Immature natural killer cell (primary cell): ENCODE measurements around the gene NTN4. TPM values are rescaled to one million over a fixed set of nuclear protein-coding genes. Genes with fewer than 3 reads are reported as not detected.

ENCODE experiments used
- DNase-seq, 3 donors: peaks; one replicate each; pipeline ENCODE4 v3.0.0; 2022; ENCODE audit warnings: mixed read lengths in 1 of 3
- H3K27ac Mint-ChIP-seq, 6 donors: one replicate each; pipeline ENCODE4 v1.8.0; 2020; ENCODE audit warnings: mixed read lengths in 6 of 6, mild to moderate bottlenecking in 5 of 6, inconsistent platforms in 4 of 6, moderate library complexity in 3 of 6
- H3K27me3 Mint-ChIP-seq, 3 donors: one replicate each; pipeline ENCODE4 v1.8.0; 2020 to 2021; ENCODE audit warnings: low read depth in 3 of 3, mild to moderate bottlenecking in 3 of 3, mixed read lengths in 3 of 3, moderate library complexity in 3 of 3, inconsistent platforms in 1 of 3
- H3K36me3 Mint-ChIP-seq, 3 donors: one replicate each; pipeline ENCODE4 v1.8.0; 2020; ENCODE audit warnings: mixed read lengths in 3 of 3, inconsistent platforms in 2 of 3, mild to moderate bottlenecking in 2 of 3
- H3K4me1 Mint-ChIP-seq, 2 donors: one replicate each; pipeline ENCODE4 v1.8.0; 2020; ENCODE audit warnings: inconsistent platforms in 2 of 2, mild to moderate bottlenecking in 2 of 2, mixed read lengths in 2 of 2, moderate library complexity in 1 of 2
- H3K4me3 Mint-ChIP-seq, 5 donors: one replicate each; pipeline ENCODE4 v1.8.0; 2020; ENCODE audit warnings: mild to moderate bottlenecking in 5 of 5, mixed read lengths in 5 of 5, inconsistent platforms in 3 of 5, moderate library complexity in 3 of 5
- H3K9me3 Mint-ChIP-seq, 6 donors: one replicate each; pipeline ENCODE4 v1.8.0; 2020; ENCODE audit warnings: mild to moderate bottlenecking in 6 of 6, mixed read lengths in 6 of 6, inconsistent platforms in 4 of 6, moderate library complexity in 3 of 6
- polyA plus RNA-seq, 3 donors: library from polyadenylated mRNA; unstranded; fragments of 300-500 nt; fragmentation: Illumina TruSeq; gene quantifications; one replicate each; pipeline ENCODE4 v1.2.3, GENCODE V29; 2021

Gene NTN4
- polyA plus RNA-seq, 3 donors from 2014 or later: not detected

DNA sequence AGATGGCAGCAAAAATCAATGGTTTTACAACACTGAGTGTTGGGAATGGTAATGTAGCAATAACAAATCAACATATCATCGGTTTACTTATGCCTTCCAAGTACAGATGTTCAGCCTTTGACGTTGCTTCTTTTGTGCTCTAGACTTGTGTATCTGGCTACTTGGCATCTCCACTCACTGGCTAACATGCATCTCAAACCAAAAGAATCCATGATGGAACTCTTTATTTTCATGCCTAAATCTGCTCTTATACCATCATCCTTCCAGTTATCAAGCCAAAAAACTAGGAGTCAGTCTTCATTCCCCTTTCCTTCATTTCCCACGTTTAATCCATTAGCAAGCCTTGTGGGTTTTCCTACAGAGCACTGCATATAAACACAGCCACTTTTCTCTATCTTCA is 150.0 kb downstream of the NTN4 start:
- H3K36me3 Mint-ChIP-seq: no peaks in the 10 kb centered on the region

GRCh38 chr12:95637471-95638155 is 153.0 kb downstream of the NTN4 start:
- Mint-ChIP-seq H3K9me3 (peaks cover 0 to 2% (median 0%) of the 10 kb centered on the region in 6 donors), H3K36me3 (no peaks in the 10 kb centered on the region), H3K4me1 (peaks cover 0 to 5% of the 10 kb centered on the region in 2 donors), H3K27ac (no peak overlapping the region), H3K27me3 (peaks cover 0 to 3% (median 0%) of the 10 kb centered on the region in 3 donors), H3K4me3 (no peak overlapping the region)
- DNase-seq: no peak

More for the DNA sequence above, 150.0 kb downstream of the NTN4 start:
- no peaks in the 10 kb centered on the region for H3K9me3 Mint-ChIP-seq
- H3K27me3 Mint-ChIP-seq: peaks cover 0 to 3% (median 0%) of the 10 kb centered on the region in 3 donors
- peaks cover 0 to 10% of the 10 kb centered on the region in 2 donors for H3K4me1 Mint-ChIP-seq
- no peak overlapping the region for H3K27ac Mint-ChIP-seq
- H3K4me3 Mint-ChIP-seq: no peak overlapping the region
- DNase-seq: no peak

DNA sequence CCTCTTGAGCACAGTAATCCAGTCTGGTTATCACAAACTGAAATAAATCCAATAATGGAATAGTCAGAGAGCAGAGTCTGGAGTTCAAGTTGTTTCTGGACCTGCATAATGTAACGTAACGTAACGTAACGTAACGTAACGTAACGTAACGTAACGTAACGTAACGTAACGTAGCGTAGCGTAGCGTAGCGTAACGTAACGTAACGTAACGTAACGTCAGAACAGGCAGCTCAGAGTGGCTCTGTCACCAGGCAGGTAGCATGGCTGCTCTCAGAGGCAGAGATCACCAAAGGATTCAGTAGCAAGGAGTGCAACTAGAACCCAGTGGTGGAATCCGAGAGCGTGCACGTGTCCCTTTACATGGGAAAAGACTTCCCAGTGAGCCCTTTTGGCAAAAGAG is 153.6 kb downstream of the NTN4 start:
- DNase-seq: no peak
- H3K36me3 Mint-ChIP-seq: no peaks in the 10 kb centered on the region
- H3K4me1 Mint-ChIP-seq: no peaks in the 10 kb centered on the region
- no peak overlapping the region for H3K27ac Mint-ChIP-seq
- H3K9me3 Mint-ChIP-seq: peaks cover 0 to 2% (median 0%) of the 10 kb centered on the region in 6 donors
- H3K4me3 Mint-ChIP-seq: no peak overlapping the region
- peaks cover 0 to 3% (median 0%) of the 10 kb centered on the region in 3 donors for H3K27me3 Mint-ChIP-seq

GRCh38 chr12:95634622-95635621 is 155.6 kb downstream of the NTN4 start:
- no peak overlapping the region for H3K27ac Mint-ChIP-seq
- no peaks in the 10 kb centered on the region for H3K4me1 Mint-ChIP-seq
- H3K4me3 Mint-ChIP-seq: no peak overlapping the region
- H3K9me3 Mint-ChIP-seq: peaks cover 0 to 2% (median 0%) of the 10 kb centered on the region in 6 donors
- DNase-seq: no peak
- peaks cover 0 to 3% (median 0%) of the 10 kb centered on the region in 3 donors for H3K27me3 Mint-ChIP-seq
- no peaks in the 10 kb centered on the region for H3K36me3 Mint-ChIP-seq

DNA sequence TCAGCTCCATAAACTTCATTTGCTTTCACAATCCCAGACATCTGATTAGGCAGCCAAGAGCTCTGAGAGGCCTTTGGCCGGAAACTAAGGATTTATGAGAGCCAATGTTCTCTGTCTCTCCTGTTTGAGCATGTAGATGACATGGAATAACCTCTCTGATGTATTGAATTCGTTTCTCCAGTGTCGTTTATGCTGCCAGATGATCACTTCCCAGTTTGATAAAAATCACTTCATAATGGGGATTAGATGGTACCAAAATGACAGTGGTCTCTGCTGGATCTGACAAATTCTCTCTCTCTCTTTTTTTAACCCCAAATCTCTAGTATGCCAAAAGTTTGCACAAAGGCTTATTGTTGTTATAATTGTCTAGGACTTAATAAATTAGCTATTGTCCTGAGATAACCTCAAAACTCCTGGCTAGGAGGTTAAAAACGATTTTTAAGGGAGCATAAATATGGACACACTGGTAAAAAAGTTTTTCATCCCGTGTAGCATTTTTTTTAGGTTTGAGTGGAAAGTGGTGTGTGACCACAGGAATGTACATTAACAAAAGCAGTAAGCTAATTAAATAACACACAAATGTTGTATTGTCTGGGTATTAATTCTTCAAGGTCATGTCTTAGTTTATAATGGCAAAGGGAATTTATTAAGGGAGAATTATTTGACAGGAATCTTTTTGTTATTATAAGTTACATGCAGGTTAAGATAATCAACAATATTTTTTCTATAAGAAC is 156.7 kb downstream of the NTN4 start:
- H3K4me3 Mint-ChIP-seq: no peak overlapping the region
- no peaks in the 10 kb centered on the region for H3K27me3 Mint-ChIP-seq
- no peaks in the 10 kb centered on the region for H3K4me1 Mint-ChIP-seq
- peaks cover 0 to 2% (median 0%) of the 10 kb centered on the region in 6 donors for H3K9me3 Mint-ChIP-seq
- no peaks in the 10 kb centered on the region for H3K36me3 Mint-ChIP-seq
- no peak overlapping the region for H3K27ac Mint-ChIP-seq
- DNase-seq: no peak

DNA sequence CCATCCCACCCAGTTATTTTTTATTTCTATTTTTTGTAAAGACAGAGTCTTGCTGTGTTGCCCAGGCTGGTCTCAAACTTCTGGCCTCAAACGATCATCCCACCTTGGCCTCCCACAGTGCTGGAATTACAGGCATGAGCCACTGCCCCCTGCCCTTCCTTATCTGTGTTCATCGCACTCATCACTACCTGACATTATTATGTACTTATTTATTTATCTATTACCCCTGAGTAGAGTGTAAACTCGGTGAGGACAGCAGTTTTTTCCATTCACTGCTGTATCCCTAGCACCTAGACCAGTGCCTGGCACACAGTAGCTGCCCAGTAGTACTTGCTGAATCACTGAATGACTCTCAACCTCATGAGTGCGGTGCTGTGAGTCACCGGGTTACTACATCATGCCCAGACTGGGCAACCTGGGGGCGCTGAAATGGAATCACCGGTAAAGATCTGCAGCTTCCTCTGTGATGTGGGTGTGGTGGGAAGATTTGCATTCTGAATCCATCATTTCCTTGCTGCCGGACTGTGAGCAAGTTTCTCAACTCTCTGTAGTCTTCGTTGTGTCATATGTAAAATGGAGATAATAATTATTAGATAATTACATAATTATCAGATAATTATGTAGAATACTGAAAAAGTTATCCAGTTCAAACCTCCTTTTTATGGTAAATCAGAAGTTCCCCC is 157.4 kb downstream of the NTN4 start:
- H3K4me1 Mint-ChIP-seq: no peaks in the 10 kb centered on the region
- no peak overlapping the region for H3K4me3 Mint-ChIP-seq
- no peaks in the 10 kb centered on the region for H3K36me3 Mint-ChIP-seq
- peaks cover 0 to 2% (median 0%) of the 10 kb centered on the region in 6 donors for H3K9me3 Mint-ChIP-seq
- no peaks in the 10 kb centered on the region for H3K27me3 Mint-ChIP-seq
- no peak for DNase-seq
- no peak overlapping the region for H3K27ac Mint-ChIP-seq

DNA sequence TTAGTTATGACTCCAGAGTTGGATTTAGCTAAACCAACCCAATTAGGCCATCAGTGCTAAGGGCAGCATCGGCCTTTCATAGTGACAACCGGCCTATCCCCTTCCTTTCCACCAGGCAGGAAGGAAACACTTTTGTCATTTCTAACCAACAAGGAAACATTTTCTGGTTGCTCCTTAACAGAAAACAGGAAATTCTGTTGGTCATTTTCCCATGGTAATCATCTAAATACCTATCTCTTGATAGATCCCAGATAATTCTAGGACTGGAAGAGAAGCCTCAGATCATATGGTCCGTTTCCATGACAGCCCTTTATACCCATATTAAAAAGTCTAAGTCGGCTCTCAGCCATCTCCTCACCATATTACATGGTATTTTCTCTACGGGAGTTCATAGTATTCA is 160.1 kb downstream of the NTN4 start:
- DNase-seq: no peak
- Mint-ChIP-seq H3K27me3 (peaks cover 0 to 1% (median 0%) of the 10 kb centered on the region in 3 donors), H3K36me3 (no peaks in the 10 kb centered on the region), H3K4me1 (no peaks in the 10 kb centered on the region), H3K4me3 (no peak overlapping the region), H3K27ac (no peak overlapping the region), H3K9me3 (peaks cover 0 to 2% (median 0%) of the 10 kb centered on the region in 6 donors)

DNA sequence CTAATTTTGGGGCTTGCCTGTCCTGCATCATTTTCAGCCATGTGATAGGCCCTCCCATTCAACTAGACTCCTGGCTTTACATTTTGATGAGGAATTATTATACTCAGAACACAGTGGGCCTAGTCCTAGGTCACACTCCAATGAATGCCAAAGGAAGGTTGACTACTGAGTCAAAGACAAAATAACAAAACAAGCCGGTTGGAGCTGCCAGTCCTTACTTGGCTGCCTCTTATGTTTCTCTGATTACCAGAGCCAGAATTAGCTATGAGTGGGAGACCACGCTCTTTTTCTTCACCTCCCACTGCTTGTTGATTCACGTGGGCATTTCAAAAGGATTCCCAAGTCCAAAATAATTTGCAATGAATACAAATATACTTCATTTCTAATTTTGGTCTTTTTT is 161.2 kb downstream of the NTN4 start:
- Mint-ChIP-seq H3K27ac (no peak overlapping the region), H3K4me1 (no peaks in the 10 kb centered on the region), H3K4me3 (no peak overlapping the region), H3K36me3 (no peaks in the 10 kb centered on the region), H3K9me3 (peaks cover 0 to 2% (median 0%) of the 10 kb centered on the region in 6 donors), H3K27me3 (peaks cover 0 to 2% (median 1%) of the 10 kb centered on the region in 3 donors)
- no peak for DNase-seq

DNA sequence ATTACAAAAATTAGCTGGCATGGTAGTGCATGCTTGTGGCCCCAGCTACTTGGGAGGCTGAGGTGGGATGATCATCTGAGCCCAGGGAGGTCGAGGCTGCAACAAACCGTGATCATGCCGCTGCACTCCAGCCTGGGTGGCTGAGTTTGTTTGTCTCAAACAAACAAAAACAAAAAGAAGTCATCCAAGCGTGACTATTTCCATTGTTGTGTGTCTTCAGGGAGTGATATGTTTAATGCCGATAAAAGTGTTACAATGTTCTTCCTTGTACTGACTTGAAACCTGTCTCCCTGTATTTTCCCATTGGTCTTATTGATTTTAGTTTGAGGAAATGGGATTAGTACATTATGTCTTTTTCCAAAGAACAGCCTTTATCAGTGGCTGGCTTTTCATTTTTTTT is 163.7 kb downstream of the NTN4 start:
- H3K27ac Mint-ChIP-seq: no peak overlapping the region

GRCh38 chr12:95625012-95625411 is 165.6 kb downstream of the NTN4 start:
- no peak overlapping the region for H3K4me3 Mint-ChIP-seq
- peaks cover 0 to 5% (median 5%) of the 10 kb centered on the region in 3 donors for H3K27me3 Mint-ChIP-seq
- no peak for DNase-seq
- H3K36me3 Mint-ChIP-seq: no peaks in the 10 kb centered on the region
- no peaks in the 10 kb centered on the region for H3K9me3 Mint-ChIP-seq
- H3K27ac Mint-ChIP-seq: no peak overlapping the region
- no peaks in the 10 kb centered on the region for H3K4me1 Mint-ChIP-seq

More for the DNA sequence above, 163.7 kb downstream of the NTN4 start:
- no peaks in the 10 kb centered on the region for H3K4me1 Mint-ChIP-seq
- no peaks in the 10 kb centered on the region for H3K9me3 Mint-ChIP-seq
- H3K36me3 Mint-ChIP-seq: no peaks in the 10 kb centered on the region
- no peak for DNase-seq
- peaks cover 0 to 5% (median 3%) of the 10 kb centered on the region in 3 donors for H3K27me3 Mint-ChIP-seq
- no peak overlapping the region for H3K4me3 Mint-ChIP-seq

DNA sequence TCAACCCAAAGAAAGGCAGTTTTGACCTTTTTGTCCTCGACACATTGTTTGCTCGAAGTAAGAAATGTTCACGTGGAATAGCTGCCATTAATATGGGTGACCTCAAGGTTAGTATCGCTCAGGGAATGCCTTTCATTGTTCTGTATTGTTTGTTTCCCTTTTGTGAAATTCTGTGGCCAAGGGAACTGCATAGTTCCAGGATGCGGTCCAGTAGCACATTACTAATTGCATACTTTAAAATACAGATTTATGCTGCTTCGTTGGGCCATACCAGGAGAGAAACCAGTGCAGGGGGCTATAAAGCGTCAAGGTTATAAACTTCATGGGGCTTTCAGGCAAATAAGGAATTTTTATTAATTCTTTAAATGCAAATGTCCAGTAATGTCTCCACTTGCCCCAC is 166.0 kb downstream of the NTN4 start:
- Mint-ChIP-seq H3K27ac (no peak overlapping the region), H3K36me3 (no peaks in the 10 kb centered on the region), H3K4me3 (no peak overlapping the region), H3K9me3 (no peaks in the 10 kb centered on the region), H3K27me3 (peaks cover 0 to 8% (median 5%) of the 10 kb centered on the region in 3 donors), H3K4me1 (no peaks in the 10 kb centered on the region)
- no peak for DNase-seq

DNA sequence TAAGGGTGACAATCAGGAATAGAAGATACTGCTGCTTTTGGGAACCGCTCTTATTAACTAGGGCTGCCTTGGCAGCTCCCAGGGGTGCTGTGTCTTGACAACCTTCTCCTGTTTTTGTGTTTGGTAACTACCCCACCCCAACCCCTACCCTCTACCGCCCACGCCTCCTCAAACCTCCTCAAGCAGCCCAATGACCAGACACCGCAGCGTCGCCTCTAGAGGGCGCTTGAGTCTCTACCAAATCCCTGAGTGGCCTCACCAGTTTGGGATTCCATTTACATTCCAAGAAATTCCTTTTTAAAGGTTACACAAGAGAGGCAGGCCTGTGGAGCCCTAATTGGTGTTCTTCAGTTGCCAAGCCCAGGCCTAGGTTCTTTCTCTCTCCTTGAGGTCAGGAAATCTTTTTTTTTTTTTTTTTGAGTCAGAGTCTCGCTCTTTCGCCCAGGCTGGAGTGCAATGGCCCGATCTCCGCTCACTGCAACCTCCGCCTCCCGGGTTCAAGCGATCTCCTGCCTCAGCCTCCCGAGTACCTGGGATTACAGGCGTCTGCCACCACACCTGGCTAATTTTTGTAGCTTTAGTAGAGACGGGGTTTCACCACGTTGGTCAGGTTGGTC is 166.9 kb downstream of the NTN4 start:
- no peaks in the 10 kb centered on the region for H3K36me3 Mint-ChIP-seq
- no peak overlapping the region for H3K4me3 Mint-ChIP-seq
- DNase-seq: peak in 1 of 3 donors; percentile 17
- peaks cover 0 to 9% (median 5%) of the 10 kb centered on the region in 3 donors for H3K27me3 Mint-ChIP-seq
- H3K9me3 Mint-ChIP-seq: no peaks in the 10 kb centered on the region
- no peak overlapping the region for H3K27ac Mint-ChIP-seq
- no peaks in the 10 kb centered on the region for H3K4me1 Mint-ChIP-seq

DNA sequence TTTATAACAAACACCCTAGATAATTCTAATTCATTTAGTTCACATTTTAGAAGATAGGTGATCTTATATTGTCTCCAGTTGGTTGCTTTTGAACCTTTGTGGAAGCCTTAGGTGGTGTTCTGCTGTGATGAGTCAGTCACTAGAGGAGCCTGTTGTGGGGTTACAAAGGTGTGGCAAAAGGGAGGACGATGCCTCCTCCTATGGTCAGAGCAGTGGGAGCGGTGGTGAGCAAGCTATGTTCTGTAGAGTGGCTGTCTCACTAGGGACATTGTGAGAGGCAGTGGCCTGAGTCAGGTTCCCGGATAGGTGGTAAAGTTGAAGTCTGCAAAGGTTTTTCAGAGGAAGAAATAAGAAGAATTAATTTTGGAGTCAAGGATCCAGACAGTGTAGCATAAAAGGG is 167.7 kb downstream of the NTN4 start:
- no peaks in the 10 kb centered on the region for H3K36me3 Mint-ChIP-seq
- DNase-seq: no peak
- H3K27me3 Mint-ChIP-seq: peaks cover 0 to 9% (median 5%) of the 10 kb centered on the region in 3 donors
- H3K27ac Mint-ChIP-seq: no peak overlapping the region
- H3K4me1 Mint-ChIP-seq: no peaks in the 10 kb centered on the region
- H3K4me3 Mint-ChIP-seq: no peak overlapping the region
- H3K9me3 Mint-ChIP-seq: no peaks in the 10 kb centered on the region
